ENCODE data around the gene EFNA1. TPM values are rescaled to one million over a fixed set of nuclear protein-coding genes. Genes with fewer than 3 reads are reported as not detected.

Gene EFNA1
- total and polyA plus RNA-seq, 4 donors, result 58.6 to 236 (median 179) TPM

DNA sequence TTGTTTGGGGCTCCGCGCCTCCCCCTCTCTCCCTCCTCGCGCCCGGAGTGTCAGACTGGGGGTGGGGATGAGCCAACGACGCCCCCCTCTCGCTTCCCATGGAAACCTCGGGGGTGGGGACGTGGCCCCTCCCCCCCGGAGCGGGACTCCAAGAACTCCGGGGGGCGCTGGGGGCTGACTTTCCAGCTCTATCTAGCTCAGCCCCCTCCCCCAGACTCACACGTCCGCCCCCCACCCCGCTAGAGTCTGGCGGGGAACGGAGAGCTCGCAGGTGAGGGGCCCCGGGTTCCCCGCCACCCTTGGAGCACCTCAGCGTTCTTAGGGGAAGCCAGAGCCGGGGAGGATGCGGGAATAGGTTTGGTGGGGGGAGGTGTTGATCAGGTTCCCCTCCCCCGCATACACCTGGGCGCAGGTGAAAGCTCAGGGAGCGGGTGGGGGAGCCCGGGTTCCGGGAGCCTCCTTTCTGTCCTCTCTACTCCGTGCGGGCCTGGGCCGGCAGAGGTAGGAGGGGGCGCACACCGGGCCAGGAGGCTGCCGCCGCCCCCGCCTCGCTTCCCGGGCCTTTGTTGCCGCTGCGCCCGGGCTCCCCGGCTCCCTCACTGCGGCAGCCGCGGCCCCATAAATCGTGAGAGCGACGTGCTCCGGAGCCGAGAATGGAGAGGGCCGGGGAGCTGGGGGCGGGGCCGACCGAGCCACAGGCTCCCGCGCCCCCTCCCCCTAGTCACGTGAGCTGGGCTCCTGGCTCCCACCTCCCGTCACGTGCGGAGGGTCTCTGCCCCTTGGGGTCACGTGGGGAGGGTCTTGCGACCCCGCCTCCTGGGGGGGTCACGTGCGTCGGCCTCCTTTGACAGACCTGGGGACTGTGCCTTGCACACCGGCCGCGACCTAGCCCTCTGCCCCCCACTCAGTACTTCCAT, 47.1 kb upstream of the EFNA1 start:
- TF ChIP-seq RXRA (IDR thresholded peaks at IDR 0.05) (no peak), RAD21 (IDR thresholded peaks at IDR 0.05) (no peak), SP1 (IDR thresholded peaks at IDR 0.05) (no peak), FOXA2 (IDR thresholded peaks at IDR 0.05) (no peak), EGR1 (IDR thresholded peaks at IDR 0.05; ENCODE audit: low read depth in 2 of 2) (no peak), HNF4G (IDR thresholded peaks at IDR 0.05) (no peak), NR2F2 (IDR thresholded peaks at IDR 0.05) (no peak)
- Histone ChIP-seq H3K4me3 (ENCODE audit: low read depth in 1 of 3, low read length in 3 of 3) (peak overlapping the region in 1 of 3 donors; percentile 34), H3K4me1 (ENCODE audit: control insufficient read depth in 4 of 4, insufficient read depth in 4 of 4, low read length in 3 of 4) (peaks cover 21 to 52% (median 40%) of the 10 kb centered on the region in 4 donors), H3K9ac (ENCODE audit: low read depth in 1 of 2, low read length in 2 of 2) (no peak overlapping the region), H3K27me3 (ENCODE audit: control insufficient read depth in 4 of 4, insufficient read depth in 4 of 4, low read length in 3 of 4) (peaks cover 0 to 21% (median 8%) of the 10 kb centered on the region in 4 donors), H3K9me3 (ENCODE audit: control insufficient read depth in 4 of 4, low read length in 3 of 4) (no peaks in the 10 kb centered on the region), H3K27ac (ENCODE audit: low read depth in 1 of 2, low read length in 2 of 2) (no peak overlapping the region), H3K36me3 (ENCODE audit: control insufficient read depth in 4 of 4, insufficient read depth in 3 of 4, low read depth in 1 of 4, low read length in 3 of 4) (no peaks in the 10 kb centered on the region)
- DNase-seq (ENCODE audit: low spot score), result no peak
- 2% methylated on average over 71 of the region's 71 CpGs for whole genome bisulfite sequencing

DNA sequence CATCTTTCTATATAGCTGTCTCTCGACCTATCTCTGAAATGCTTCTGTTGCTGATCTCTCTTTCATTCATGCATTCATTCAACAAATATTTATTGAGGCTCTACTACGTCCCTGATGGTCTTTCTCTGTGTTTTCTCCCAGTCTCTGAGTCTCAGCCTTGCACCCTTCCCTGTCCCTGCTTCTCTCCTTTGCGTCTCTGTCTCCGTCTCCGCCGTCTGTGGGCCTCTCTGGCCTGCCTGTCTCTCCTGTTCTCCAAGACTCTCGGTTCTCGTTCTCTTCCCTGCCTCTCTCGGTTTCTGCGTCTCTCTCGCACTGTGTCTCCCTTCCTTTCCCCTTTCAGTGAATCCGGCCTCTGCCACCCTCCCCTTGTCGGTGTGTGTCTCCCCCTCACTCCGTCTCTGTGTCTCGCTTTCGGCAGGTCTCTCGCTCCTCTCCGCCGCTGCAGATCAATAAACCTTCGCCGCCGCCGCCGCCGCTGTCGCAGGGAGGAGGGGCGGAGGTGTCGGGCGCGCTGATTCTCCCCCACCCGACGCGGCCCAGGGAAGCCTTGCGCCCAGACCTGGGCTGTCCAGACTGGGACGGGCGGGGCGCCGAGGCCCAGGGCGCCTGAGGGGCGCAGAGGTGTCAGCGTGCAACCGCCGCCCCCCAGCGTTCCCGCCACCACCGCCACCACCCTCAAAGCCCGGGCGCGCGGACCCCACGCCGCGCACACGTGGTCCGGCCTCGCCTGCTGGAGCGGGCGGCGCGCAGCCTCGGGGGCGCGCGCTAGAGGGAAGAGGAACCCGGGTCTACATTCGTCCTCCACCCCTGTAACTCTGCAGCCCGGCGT, 46.0 kb upstream of the EFNA1 start:
- H3K27me3 ChIP-seq (ENCODE audit: control insufficient read depth in 4 of 4, insufficient read depth in 4 of 4, low read length in 3 of 4), result peaks cover 0 to 21% (median 8%) of the 10 kb centered on the region in 4 donors
- TF ChIP-seq, protein P1, sequence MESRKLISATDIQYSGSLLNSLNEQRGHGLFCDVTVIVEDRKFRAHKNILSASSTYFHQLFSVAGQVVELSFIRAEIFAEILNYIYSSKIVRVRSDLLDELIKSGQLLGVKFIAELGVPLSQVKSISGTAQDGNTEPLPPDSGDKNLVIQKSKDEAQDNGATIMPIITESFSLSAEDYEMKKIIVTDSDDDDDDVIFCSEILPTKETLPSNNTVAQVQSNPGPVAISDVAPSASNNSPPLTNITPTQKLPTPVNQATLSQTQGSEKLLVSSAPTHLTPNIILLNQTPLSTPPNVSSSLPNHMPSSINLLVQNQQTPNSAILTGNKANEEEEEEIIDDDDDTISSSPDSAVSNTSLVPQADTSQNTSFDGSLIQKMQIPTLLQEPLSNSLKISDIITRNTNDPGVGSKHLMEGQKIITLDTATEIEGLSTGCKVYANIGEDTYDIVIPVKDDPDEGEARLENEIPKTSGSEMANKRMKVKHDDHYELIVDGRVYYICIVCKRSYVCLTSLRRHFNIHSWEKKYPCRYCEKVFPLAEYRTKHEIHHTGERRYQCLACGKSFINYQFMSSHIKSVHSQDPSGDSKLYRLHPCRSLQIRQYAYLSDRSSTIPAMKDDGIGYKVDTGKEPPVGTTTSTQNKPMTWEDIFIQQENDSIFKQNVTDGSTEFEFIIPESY (IDR thresholded peaks at IDR 0.05), result no peak
- TF ChIP-seq, protein P2, sequence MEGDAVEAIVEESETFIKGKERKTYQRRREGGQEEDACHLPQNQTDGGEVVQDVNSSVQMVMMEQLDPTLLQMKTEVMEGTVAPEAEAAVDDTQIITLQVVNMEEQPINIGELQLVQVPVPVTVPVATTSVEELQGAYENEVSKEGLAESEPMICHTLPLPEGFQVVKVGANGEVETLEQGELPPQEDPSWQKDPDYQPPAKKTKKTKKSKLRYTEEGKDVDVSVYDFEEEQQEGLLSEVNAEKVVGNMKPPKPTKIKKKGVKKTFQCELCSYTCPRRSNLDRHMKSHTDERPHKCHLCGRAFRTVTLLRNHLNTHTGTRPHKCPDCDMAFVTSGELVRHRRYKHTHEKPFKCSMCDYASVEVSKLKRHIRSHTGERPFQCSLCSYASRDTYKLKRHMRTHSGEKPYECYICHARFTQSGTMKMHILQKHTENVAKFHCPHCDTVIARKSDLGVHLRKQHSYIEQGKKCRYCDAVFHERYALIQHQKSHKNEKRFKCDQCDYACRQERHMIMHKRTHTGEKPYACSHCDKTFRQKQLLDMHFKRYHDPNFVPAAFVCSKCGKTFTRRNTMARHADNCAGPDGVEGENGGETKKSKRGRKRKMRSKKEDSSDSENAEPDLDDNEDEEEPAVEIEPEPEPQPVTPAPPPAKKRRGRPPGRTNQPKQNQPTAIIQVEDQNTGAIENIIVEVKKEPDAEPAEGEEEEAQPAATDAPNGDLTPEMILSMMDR (IDR thresholded peaks at IDR 0.05; ENCODE audit: low read depth, low read length, missing input control), result no peak
- TF ChIP-seq, protein P3, sequence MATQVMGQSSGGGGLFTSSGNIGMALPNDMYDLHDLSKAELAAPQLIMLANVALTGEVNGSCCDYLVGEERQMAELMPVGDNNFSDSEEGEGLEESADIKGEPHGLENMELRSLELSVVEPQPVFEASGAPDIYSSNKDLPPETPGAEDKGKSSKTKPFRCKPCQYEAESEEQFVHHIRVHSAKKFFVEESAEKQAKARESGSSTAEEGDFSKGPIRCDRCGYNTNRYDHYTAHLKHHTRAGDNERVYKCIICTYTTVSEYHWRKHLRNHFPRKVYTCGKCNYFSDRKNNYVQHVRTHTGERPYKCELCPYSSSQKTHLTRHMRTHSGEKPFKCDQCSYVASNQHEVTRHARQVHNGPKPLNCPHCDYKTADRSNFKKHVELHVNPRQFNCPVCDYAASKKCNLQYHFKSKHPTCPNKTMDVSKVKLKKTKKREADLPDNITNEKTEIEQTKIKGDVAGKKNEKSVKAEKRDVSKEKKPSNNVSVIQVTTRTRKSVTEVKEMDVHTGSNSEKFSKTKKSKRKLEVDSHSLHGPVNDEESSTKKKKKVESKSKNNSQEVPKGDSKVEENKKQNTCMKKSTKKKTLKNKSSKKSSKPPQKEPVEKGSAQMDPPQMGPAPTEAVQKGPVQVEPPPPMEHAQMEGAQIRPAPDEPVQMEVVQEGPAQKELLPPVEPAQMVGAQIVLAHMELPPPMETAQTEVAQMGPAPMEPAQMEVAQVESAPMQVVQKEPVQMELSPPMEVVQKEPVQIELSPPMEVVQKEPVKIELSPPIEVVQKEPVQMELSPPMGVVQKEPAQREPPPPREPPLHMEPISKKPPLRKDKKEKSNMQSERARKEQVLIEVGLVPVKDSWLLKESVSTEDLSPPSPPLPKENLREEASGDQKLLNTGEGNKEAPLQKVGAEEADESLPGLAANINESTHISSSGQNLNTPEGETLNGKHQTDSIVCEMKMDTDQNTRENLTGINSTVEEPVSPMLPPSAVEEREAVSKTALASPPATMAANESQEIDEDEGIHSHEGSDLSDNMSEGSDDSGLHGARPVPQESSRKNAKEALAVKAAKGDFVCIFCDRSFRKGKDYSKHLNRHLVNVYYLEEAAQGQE (IDR thresholded peaks at IDR 0.05), result no peak
- TF ChIP-seq, protein P4, sequence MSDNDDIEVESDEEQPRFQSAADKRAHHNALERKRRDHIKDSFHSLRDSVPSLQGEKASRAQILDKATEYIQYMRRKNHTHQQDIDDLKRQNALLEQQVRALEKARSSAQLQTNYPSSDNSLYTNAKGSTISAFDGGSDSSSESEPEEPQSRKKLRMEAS (IDR thresholded peaks at IDR 0.05), result no peak
- TF ChIP-seq HNF4G (IDR thresholded peaks at IDR 0.05), result no peak
- peaks cover 21 to 59% (median 43%) of the 10 kb centered on the region in 4 donors for H3K4me1 ChIP-seq (ENCODE audit: control insufficient read depth in 4 of 4, insufficient read depth in 4 of 4, low read length in 3 of 4)
- no peak overlapping the region for H3K27ac ChIP-seq (ENCODE audit: low read depth in 1 of 2, low read length in 2 of 2)
- peak overlapping the region in 1 of 3 donors; percentile 21 for H3K4me3 ChIP-seq (ENCODE audit: low read depth in 1 of 3, low read length in 3 of 3)
- H3K36me3 ChIP-seq (ENCODE audit: control insufficient read depth in 4 of 4, insufficient read depth in 3 of 4, low read depth in 1 of 4, low read length in 3 of 4), result no peaks in the 10 kb centered on the region
- no peak overlapping the region for H3K9ac ChIP-seq (ENCODE audit: low read depth in 1 of 2, low read length in 2 of 2)
- no peaks in the 10 kb centered on the region for H3K9me3 ChIP-seq (ENCODE audit: control insufficient read depth in 4 of 4, low read length in 3 of 4)
- DNase-seq (ENCODE audit: low spot score), result no peak
- 2% methylated on average over 68 of the region's 68 CpGs for WGBS

All from liver (tissue), 9 donors.